ENCODE measurements around the gene POLR3K.

DNA sequence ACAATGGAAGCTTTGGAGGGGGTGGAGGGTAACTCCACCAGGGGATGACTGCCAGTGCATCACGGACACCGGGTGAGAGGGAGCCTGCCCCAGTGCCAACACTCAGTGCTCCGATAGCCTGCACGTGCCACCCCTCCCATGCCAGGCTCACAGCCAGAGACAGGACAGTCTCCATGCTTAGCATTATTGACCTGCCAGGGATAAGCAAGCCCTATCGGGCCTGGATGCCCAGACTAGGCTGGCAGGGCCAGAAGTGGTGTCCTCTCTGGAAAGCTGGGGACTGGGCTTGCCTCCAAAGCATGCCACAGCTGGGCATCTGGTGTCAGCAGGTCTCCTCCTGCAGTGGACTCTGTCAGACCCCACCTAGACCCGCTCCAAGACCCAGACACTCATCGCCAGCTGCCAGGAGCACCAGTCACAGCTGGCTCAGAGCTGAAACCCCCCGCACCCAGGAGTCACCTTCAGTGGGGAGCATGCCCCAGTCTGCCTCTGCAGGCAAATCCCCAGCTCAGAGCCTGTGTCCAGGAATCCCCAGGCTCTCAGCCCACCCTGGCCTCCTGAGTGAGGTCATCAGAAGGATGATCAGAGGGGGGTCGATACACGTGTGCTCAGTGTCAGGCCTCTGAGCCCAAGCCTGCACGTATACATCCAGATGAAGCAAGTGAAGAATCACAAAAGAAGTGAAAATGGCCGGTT lies 20.8 kb upstream of the POLR3K start:
- TF ChIP-seq EZH2 (IDR thresholded peaks at IDR 0.05; ENCODE audit: insufficient read depth, poor library complexity, severe bottlenecking) (no peak), EZH2phosphoT487 (IDR thresholded peaks at IDR 0.05; ENCODE audit: insufficient read depth, low read depth) (no peak)
